K562 (cell line): ENCODE data around the gene BHLHE40. TPM values are rescaled to one million over a fixed set of nuclear protein-coding genes. Genes with fewer than 3 reads are reported as not detected.

Experiments
- BMI1 ChIP-seq: fragments of 150-350 bp; IDR thresholded peaks from 2 replicates; pipeline ENCODE4 v1.6.1; 2014; ENCODE audit warnings: low read length
- BRD4 ChIP-seq: fragments of 200-600 bp; sonication (generic); IDR thresholded peaks from 2 replicates; pipeline ENCODE4 v1.6.1; 2017; ENCODE audit warnings: inconsistent platforms
- CBX8 ChIP-seq: fragments of 200-600 bp; sonication (generic); IDR thresholded peaks from 2 replicates; pipeline ENCODE4 v1.6.1; 2012; ENCODE audit warnings: borderline replicate concordance, mixed run types, low read depth, mild to moderate bottlenecking, moderate library complexity, mixed read lengths, low read length, control low read depth, inconsistent platforms; ENCODE audit not compliant: poor library complexity, severe bottlenecking; ENCODE audit errors: extremely low read depth
- CCAR2 ChIP-seq: fragments of 200-400 bp; formaldehyde crosslinking; IDR thresholded peaks from 2 replicates; pipeline ENCODE4 v1.6.1; 2017; ENCODE audit warnings: mild to moderate bottlenecking, low read depth, low read length
- CHD4 ChIP-seq: fragments of 200-600 bp; sonication (generic); IDR thresholded peaks from 3 replicates; pipeline ENCODE4 v1.6.1; 2012; ENCODE audit warnings: low read depth, mild to moderate bottlenecking, mixed read lengths, low read length, inconsistent platforms; ENCODE audit not compliant: insufficient read depth, insufficient replicate concordance, poor library complexity, severe bottlenecking
- DLX4 ChIP-seq: fragments of 250-450 bp; sonication (Bioruptor Pico); IDR thresholded peaks from 2 replicates; pipeline ENCODE4 v1.6.1; 2021; ENCODE audit warnings: mild to moderate bottlenecking
- HDAC8 ChIP-seq: fragments of 450-650 bp; IDR thresholded peaks from 2 replicates; pipeline ENCODE4 v1.6.1; 2016; ENCODE audit warnings: mild to moderate bottlenecking, missing genetic modification characterization, moderate library complexity, missing compliant biosample characterization
- NCOA6 ChIP-seq: fragments of 450-650 bp; IDR thresholded peaks from 2 replicates; pipeline ENCODE4 v1.6.1; 2017; ENCODE audit warnings: mild to moderate bottlenecking
- NFIC ChIP-seq: fragments of 450-650 bp; IDR thresholded peaks from 2 replicates; pipeline ENCODE4 v1.6.1; 2017; ENCODE audit warnings: mild to moderate bottlenecking, inconsistent platforms
- NRF1 ChIP-seq, 2 experiments: fragments of 450-650 bp; IDR thresholded peaks in 1 of 2; conservative IDR thresholded peaks in 1 of 2; 2 replicates each; pipeline ENCODE4 v1.6.1; 2014; ENCODE audit warnings: mild to moderate bottlenecking in 2 of 2
- PHF20 ChIP-seq: fragments of 450-650 bp; IDR thresholded peaks from 2 replicates; pipeline ENCODE4 v1.6.1; 2018; ENCODE audit not compliant: partially characterized antibody
- RBM14 ChIP-seq: fragments of 200-400 bp; formaldehyde crosslinking; IDR thresholded peaks from 2 replicates; pipeline ENCODE4 v1.6.1; 2018; ENCODE audit warnings: low read depth, mild to moderate bottlenecking, low read length, moderate library complexity, borderline replicate concordance; ENCODE audit not compliant: insufficient read depth
- SIN3A ChIP-seq, 2 experiments: fragments of 150-350 bp in 1 of 2; IDR thresholded peaks; 2 replicates each; pipeline ENCODE4 v1.6.1; 2011 to 2016; ENCODE audit warnings: borderline replicate concordance in 2 of 2, low read depth in 2 of 2, low read length in 2 of 2, mild to moderate bottlenecking in 2 of 2, moderate library complexity in 2 of 2; ENCODE audit not compliant: control insufficient read depth in 1 of 2
- SOX6 ChIP-seq: fragments of 450-650 bp; IDR thresholded peaks from 2 replicates; pipeline ENCODE4 v1.6.1; 2014; ENCODE audit warnings: mild to moderate bottlenecking
- THRA ChIP-seq: fragments of 450-650 bp; IDR thresholded peaks from 2 replicates; pipeline ENCODE4 v1.6.1; 2017; ENCODE audit warnings: mild to moderate bottlenecking, moderate library complexity
- ZNF253 ChIP-seq: fragments of 250-450 bp; sonication (Bioruptor Pico); conservative IDR thresholded peaks from 2 replicates; pipeline ENCODE4 v1.6.1; 2021; ENCODE audit warnings: mild to moderate bottlenecking
- ZNF445 ChIP-seq: fragments of 250-450 bp; sonication (Bioruptor Pico); IDR thresholded peaks from 2 replicates; pipeline ENCODE4 v1.4.0; 2020; ENCODE audit warnings: low read depth, mild to moderate bottlenecking, moderate library complexity
- ZNF699 ChIP-seq: fragments of 250-450 bp; sonication (Bioruptor Pico); IDR thresholded peaks from 2 replicates; pipeline ENCODE4 v1.8.0; 2021; ENCODE audit warnings: mild to moderate bottlenecking, moderate library complexity; ENCODE audit not compliant: insufficient replicate concordance
- ZNF785 ChIP-seq: fragments of 250-450 bp; sonication (Bioruptor Pico); IDR thresholded peaks from 2 replicates; pipeline ENCODE4 v1.4.0; 2020; ENCODE audit warnings: mild to moderate bottlenecking
- polyA plus RNA-seq, 8 experiments: library from polyadenylated mRNA; depleted of rRNA in 4 of 8; stranded (reverse) in 5 of 8; unstranded in 3 of 8; fragments of >200 nt; fragmentation: Nextera tagmentation in 2 of 8; fragmentation: Illumina TruSeq in 1 of 8; extraction: Ambion mirVana in 2 of 8; extraction: Trizol in 1 of 8; gene quantifications; 2 replicates each; pipeline versions ENCODE4 v1.2.1 to v1.2.3, GENCODE V29; 2011 to 2014; ENCODE audit warnings: inconsistent platforms in 1 of 8, missing spikeins in 1 of 8
- total RNA-seq, 7 experiments: library from RNA; depleted of rRNA in 6 of 7; stranded (reverse); fragments of >200 nt in 6 of 7; fragmentation: Illumina TruSeq in 2 of 7; extraction: Trizol in 2 of 7; gene quantifications; 2 replicates each; pipeline versions ENCODE4 v1.2.1 to v1.2.3, GENCODE V29; 2011 to 2021; ENCODE audit warnings: low replicate concordance in 1 of 7
- TF ChIP-seq, protein P1 (sequence below): sonication (generic); formaldehyde crosslinking; IDR thresholded peaks from 2 replicates; pipeline ENCODE4 v1.8.0; 2022; ENCODE audit warnings: missing genetic modification reagents, mild to moderate bottlenecking, moderate library complexity, borderline replicate concordance
- TF ChIP-seq, protein P2 (sequence below): sonication (generic); formaldehyde crosslinking; IDR thresholded peaks from 2 replicates; pipeline ENCODE4 v1.8.1; 2022; ENCODE audit warnings: missing genetic modification reagents
- TF ChIP-seq, protein P3 (sequence below): fragments of 250-450 bp; sonication (Bioruptor Pico); IDR thresholded peaks from 2 replicates; pipeline ENCODE4 v1.5.0; 2021

BHLHE40 gene
- total and polyA plus RNA-seq, 9 of the 15 experiments (the other 6 are each of a cell fraction or from before 2014, with no cell fraction given), result 12.0 to 83.9 (median 31.4) TPM

- TF ChIP-seq, protein P1, sequence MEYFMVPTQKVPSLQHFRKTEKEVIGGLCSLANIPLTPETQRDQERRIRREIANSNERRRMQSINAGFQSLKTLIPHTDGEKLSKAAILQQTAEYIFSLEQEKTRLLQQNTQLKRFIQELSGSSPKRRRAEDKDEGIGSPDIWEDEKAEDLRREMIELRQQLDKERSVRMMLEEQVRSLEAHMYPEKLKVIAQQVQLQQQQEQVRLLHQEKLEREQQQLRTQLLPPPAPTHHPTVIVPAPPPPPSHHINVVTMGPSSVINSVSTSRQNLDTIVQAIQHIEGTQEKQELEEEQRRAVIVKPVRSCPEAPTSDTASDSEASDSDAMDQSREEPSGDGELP, result peak; percentile 91
- TF ChIP-seq THRA (no peak), DLX4 (no peak), ZNF699 (CRISPR knock-in tag) (no peak), ZNF785 (no peak), NRF1 (conservative IDR thresholded peaks at IDR 0.05 in 1 of 2, IDR thresholded peaks at IDR 0.05 in 1 of 2) (peak in 1 of 2 experiments; percentile 27; a peak in 1 of 4 replicates), ZNF253 (no peak), CCAR2 (no peak), ZNF445 (CRISPR knock-in tag) (no peak), BMI1 (no peak), CBX8 (no peak), NFIC (no peak), RBM14 (no peak), HDAC8 (no peak), BRD4 (peak; percentile 73; the same call in 1 of the 2 replicates), CHD4 (peak; percentile 65), SOX6 (peak; percentile 75; the same call in 1 of the 2 replicates), SIN3A (IDR thresholded peaks at IDR 0.05; ENCODE audit: borderline replicate concordance in 2 of 2, control insufficient read depth in 1 of 2, low read depth in 2 of 2, low read length in 2 of 2) (no peak), NCOA6 (no peak), PHF20 (no peak)
- TF ChIP-seq, protein P2, sequence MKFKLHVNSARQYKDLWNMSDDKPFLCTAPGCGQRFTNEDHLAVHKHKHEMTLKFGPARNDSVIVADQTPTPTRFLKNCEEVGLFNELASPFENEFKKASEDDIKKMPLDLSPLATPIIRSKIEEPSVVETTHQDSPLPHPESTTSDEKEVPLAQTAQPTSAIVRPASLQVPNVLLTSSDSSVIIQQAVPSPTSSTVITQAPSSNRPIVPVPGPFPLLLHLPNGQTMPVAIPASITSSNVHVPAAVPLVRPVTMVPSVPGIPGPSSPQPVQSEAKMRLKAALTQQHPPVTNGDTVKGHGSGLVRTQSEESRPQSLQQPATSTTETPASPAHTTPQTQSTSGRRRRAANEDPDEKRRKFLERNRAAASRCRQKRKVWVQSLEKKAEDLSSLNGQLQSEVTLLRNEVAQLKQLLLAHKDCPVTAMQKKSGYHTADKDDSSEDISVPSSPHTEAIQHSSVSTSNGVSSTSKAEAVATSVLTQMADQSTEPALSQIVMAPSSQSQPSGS, result no peak
- TF ChIP-seq, protein P3, sequence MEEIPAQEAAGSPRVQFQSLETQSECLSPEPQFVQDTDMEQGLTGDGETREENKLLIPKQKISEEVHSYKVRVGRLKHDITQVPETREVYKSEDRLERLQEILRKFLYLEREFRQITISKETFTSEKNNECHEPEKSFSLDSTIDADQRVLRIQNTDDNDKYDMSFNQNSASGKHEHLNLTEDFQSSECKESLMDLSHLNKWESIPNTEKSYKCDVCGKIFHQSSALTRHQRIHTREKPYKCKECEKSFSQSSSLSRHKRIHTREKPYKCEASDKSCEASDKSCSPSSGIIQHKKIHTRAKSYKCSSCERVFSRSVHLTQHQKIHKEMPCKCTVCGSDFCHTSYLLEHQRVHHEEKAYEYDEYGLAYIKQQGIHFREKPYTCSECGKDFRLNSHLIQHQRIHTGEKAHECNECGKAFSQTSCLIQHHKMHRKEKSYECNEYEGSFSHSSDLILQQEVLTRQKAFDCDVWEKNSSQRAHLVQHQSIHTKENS (CRISPR knock-in tag), result no peak
Observed at GRCh38 chr3:4976109-4976508, 3.1 kb upstream of the BHLHE40 start (continued).
